B cell (primary cell): Measurements from ENCODE around the gene TOP2B.

ENCODE experiments used
- EZH2 ChIP-seq: IDR thresholded peaks from 2 replicates; pipeline ENCODE4 v1.6.1; 2012; ENCODE audit warnings: borderline replicate concordance, low read depth, mild to moderate bottlenecking, moderate library complexity, low read length; ENCODE audit not compliant: insufficient read depth, poor library complexity, severe bottlenecking
- TF ChIP-seq, protein P1 (sequence below): fragments of 200-600 bp; IDR thresholded peaks from one replicate; pipeline ENCODE4 v1.8.0; 2022; ENCODE audit warnings: antibody characterized with exemption, mild to moderate bottlenecking

- TF ChIP-seq, protein P1, sequence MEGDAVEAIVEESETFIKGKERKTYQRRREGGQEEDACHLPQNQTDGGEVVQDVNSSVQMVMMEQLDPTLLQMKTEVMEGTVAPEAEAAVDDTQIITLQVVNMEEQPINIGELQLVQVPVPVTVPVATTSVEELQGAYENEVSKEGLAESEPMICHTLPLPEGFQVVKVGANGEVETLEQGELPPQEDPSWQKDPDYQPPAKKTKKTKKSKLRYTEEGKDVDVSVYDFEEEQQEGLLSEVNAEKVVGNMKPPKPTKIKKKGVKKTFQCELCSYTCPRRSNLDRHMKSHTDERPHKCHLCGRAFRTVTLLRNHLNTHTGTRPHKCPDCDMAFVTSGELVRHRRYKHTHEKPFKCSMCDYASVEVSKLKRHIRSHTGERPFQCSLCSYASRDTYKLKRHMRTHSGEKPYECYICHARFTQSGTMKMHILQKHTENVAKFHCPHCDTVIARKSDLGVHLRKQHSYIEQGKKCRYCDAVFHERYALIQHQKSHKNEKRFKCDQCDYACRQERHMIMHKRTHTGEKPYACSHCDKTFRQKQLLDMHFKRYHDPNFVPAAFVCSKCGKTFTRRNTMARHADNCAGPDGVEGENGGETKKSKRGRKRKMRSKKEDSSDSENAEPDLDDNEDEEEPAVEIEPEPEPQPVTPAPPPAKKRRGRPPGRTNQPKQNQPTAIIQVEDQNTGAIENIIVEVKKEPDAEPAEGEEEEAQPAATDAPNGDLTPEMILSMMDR = no peak
- TF ChIP-seq EZH2 = no peak
Observed at GRCh38 chr3:25581335-25581734, 83.4 kb downstream of the TOP2B start.
